Measurements from ENCODE around the gene KPNA5.

DNA sequence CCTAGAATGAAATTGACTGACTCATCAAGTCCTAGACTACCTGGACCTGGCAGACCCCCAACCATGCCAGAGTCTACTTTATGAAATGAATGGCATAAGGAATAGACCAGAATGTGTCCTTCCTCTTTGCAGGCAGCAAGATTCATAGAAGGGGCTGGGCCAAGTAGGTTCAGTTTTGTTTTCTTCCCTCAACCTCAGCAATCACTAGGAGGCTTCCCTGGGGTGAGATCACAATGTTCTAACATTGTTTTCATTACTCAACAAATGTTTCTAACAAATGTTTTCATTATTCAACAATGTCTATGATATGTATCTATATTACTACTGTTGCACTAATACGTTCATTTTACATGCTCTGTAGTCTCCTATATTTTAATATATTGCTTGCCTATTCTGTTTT, 92.9 kb downstream of the KPNA5 start:
- no peak for TF ChIP-seq POLR2A (IDR thresholded peaks at IDR 0.05)
- TF ChIP-seq, protein P1, sequence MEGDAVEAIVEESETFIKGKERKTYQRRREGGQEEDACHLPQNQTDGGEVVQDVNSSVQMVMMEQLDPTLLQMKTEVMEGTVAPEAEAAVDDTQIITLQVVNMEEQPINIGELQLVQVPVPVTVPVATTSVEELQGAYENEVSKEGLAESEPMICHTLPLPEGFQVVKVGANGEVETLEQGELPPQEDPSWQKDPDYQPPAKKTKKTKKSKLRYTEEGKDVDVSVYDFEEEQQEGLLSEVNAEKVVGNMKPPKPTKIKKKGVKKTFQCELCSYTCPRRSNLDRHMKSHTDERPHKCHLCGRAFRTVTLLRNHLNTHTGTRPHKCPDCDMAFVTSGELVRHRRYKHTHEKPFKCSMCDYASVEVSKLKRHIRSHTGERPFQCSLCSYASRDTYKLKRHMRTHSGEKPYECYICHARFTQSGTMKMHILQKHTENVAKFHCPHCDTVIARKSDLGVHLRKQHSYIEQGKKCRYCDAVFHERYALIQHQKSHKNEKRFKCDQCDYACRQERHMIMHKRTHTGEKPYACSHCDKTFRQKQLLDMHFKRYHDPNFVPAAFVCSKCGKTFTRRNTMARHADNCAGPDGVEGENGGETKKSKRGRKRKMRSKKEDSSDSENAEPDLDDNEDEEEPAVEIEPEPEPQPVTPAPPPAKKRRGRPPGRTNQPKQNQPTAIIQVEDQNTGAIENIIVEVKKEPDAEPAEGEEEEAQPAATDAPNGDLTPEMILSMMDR (IDR thresholded peaks at IDR 0.05) = no peak
